ENCODE results near the gene PLEKHH2.

Gene PLEKHH2

GRCh38 chr2:43766006-43766405 lies 128.9 kb downstream of the PLEKHH2 start:
- DNase-seq, result no peak

- DNase-seq, result peak; percentile 92
These were observed 137.0 kb downstream of the PLEKHH2 start, which contains the start of gene DYNC2LI1 for GRCh38 chr2:43773876-43774613. Gene DYNC2LI1 (plus strand): TSS chr2:43774039. CDS start chr2:43774139, 100 bp downstream.

GRCh38 chr2:43774617-43775016 lies 137.6 kb downstream of the PLEKHH2 start:
- DNase-seq, result no peak

- DNase-seq, result no peak
These were observed 139.3 kb downstream of the PLEKHH2 start for GRCh38 chr2:43776324-43776723.

- DNase-seq, result peak; percentile 60
These were observed 140.4 kb downstream of the PLEKHH2 start for GRCh38 chr2:43777306-43777926.

- DNase-seq, result no peak
These were observed 141.2 kb downstream of the PLEKHH2 start for GRCh38 chr2:43778233-43778632.

GRCh38 chr2:43787895-43788294 lies 150.8 kb downstream of the PLEKHH2 start:
- DNase-seq, result no peak

GRCh38 chr2:43788646-43789045 lies 151.6 kb downstream of the PLEKHH2 start:
- no peak for DNase-seq

GRCh38 chr2:43790147-43790546 lies 153.1 kb downstream of the PLEKHH2 start:
- DNase-seq, result no peak

- no peak for DNase-seq
These were observed 154.1 kb downstream of the PLEKHH2 start for GRCh38 chr2:43791035-43791765.

GRCh38 chr2:43792653-43793052 lies 155.6 kb downstream of the PLEKHH2 start:
- DNase-seq, result no peak

- DNase-seq, result no peak
These were observed 157.9 kb downstream of the PLEKHH2 start for GRCh38 chr2:43794956-43795355.

GRCh38 chr2:43796206-43796605 lies 159.1 kb downstream of the PLEKHH2 start:
- no peak for DNase-seq

GRCh38 chr2:43798300-43798699 lies 161.2 kb downstream of the PLEKHH2 start:
- DNase-seq, result no peak

GRCh38 chr2:43800894-43801293 lies 163.8 kb downstream of the PLEKHH2 start:
- no peak for DNase-seq

- DNase-seq, result no peak
These were observed 165.1 kb downstream of the PLEKHH2 start for GRCh38 chr2:43802135-43802534.

- DNase-seq, result no peak
These were observed 166.1 kb downstream of the PLEKHH2 start for GRCh38 chr2:43803113-43803512.

- DNase-seq, result no peak
These were observed 169.6 kb downstream of the PLEKHH2 start for GRCh38 chr2:43806719-43807031.

GRCh38 chr2:43810452-43810851 lies 173.4 kb downstream of the PLEKHH2 start:
- no peak for DNase-seq

GRCh38 chr2:43810888-43811287 lies 173.8 kb downstream of the PLEKHH2 start:
- no peak for DNase-seq

GRCh38 chr2:43812006-43812405 lies 174.9 kb downstream of the PLEKHH2 start:
- no peak for DNase-seq

- DNase-seq, result no peak
These were observed 175.9 kb downstream of the PLEKHH2 start for GRCh38 chr2:43812947-43813346.

- DNase-seq, result no peak
These were observed 177.7 kb downstream of the PLEKHH2 start for GRCh38 chr2:43814711-43815110.

Measured in activated CD8-positive, alpha-beta memory T cell treated with anti-CD3 and anti-CD28 coated beads, Interleukin-2, amount 50 U/mL, for 48 hours (primary cell).